Measurements from ENCODE around the gene CENPU. TPM values are rescaled to one million over a fixed set of nuclear protein-coding genes. Genes with fewer than 3 reads are reported as not detected.

Gene CENPU
- total and polyA plus RNA-seq, 2 of the 8 experiments (the other 6 are each of a cell fraction or from before 2014, with no cell fraction given), result 32.1 to 122 TPM

- Histone ChIP-seq H3K18ac (ENCODE audit: extremely low read depth, low read length) (no peak overlapping the region), H3K79me2 (ENCODE audit: control insufficient read depth in 1 of 2, insufficient read depth in 2 of 2, low read length in 2 of 2) (no peaks in the 10 kb centered on the region), H3K9ac (replicated peaks in 1 of 4; ENCODE audit: extremely low read depth in 1 of 4, low read depth in 3 of 4, low read length in 3 of 4) (no peak overlapping the region), H3K27ac (ENCODE audit: low read depth, low read length) (no peak overlapping the region), H2BK12ac (ENCODE audit: low read depth, low read length) (no peak overlapping the region), H2BK20ac (ENCODE audit: low read length) (no peak overlapping the region), H3K4ac (replicated peaks; ENCODE audit: insufficient read length, low read depth, low read length) (no peak overlapping the region), H3K14ac (ENCODE audit: insufficient read length) (no peak overlapping the region), H2BK120ac (replicated peaks; ENCODE audit: low read depth, low read length) (no peak overlapping the region), H2AK5ac (ENCODE audit: low read depth, low read length) (no peak overlapping the region), H3K23me2 (ENCODE audit: low read depth, low read length) (no peaks in the 10 kb centered on the region), H4K5ac (ENCODE audit: insufficient read length, low read depth, low read length) (no peak overlapping the region), H4K8ac (ENCODE audit: extremely low read depth, insufficient read depth, low read length) (no peak overlapping the region), H3K4me1 (replicated peaks in 1 of 4; ENCODE audit: control insufficient read depth in 3 of 4, insufficient read depth in 4 of 4, low read length in 3 of 4) (peaks cover 0 to 5% (median 1%) of the 10 kb centered on the region in 4 experiments; a peak in 4 of 7 replicates), H3K4me3 (ENCODE audit: extremely low read depth in 1 of 4, insufficient read depth in 2 of 4, low read depth in 3 of 4, low read length in 4 of 4) (no peak overlapping the region), H3K36me3 (ENCODE audit: control insufficient read depth in 2 of 4, insufficient read depth in 4 of 4, low read length in 3 of 4) (peaks cover 0 to 3% (median 0%) of the 10 kb centered on the region in 4 experiments; a peak in 1 of 8 replicates), H2AFZ (ENCODE audit: low read length) (no peak overlapping the region), H3K79me1 (ENCODE audit: low read depth, low read length) (no peaks in the 10 kb centered on the region), H2BK15ac (ENCODE audit: low read length) (no peak overlapping the region), H3K4me2 (ENCODE audit: insufficient read depth in 1 of 2, low read depth in 2 of 2, low read length in 2 of 2) (no peak overlapping the region), H4K20me1 (replicated peaks in 1 of 2; ENCODE audit: control insufficient read depth in 1 of 2, insufficient read depth in 2 of 2, low read length in 2 of 2) (peaks cover 0 to 1% of the 10 kb centered on the region in 2 experiments), H3K27me3 (replicated peaks in 1 of 4; ENCODE audit: control insufficient read depth in 3 of 4, extremely low read depth in 1 of 4, insufficient read depth in 3 of 4, low read length in 3 of 4) (no peaks in the 10 kb centered on the region), H3K9me3 (ENCODE audit: insufficient read depth in 2 of 2, low read depth in 1 of 2, low read length in 1 of 2) (no peaks in the 10 kb centered on the region), H2BK5ac (ENCODE audit: low read depth, low read length) (no peak overlapping the region), H3K56ac (replicated peaks; ENCODE audit: insufficient read length, low read depth, low read length) (no peak overlapping the region), H3K23ac (ENCODE audit: insufficient read length) (no peak overlapping the region), H4K91ac (replicated peaks; ENCODE audit: insufficient read length, low read length) (no peak overlapping the region)
- CTCF ChIA-PET (ENCODE audit: partially characterized antibody), result interaction anchor here (1.2 kb wide), 2 partner anchors 15 to 27 kb away, joined by 4 read pairs; no protein-coding TSS in a partner anchor
- POLR2A ChIA-PET (ENCODE audit: partially characterized antibody), result interaction anchor here (2.5 kb wide), 1 partner anchor 9 kb away, joined by 8 read pairs; no protein-coding TSS in a partner anchor
- 91% methylated on average over 3 of the region's 3 CpGs; no CpG with 5 or more reads in 1 of the 2 experiments for WGBS, 2 experiments (ENCODE audit: extremely low coverage in 1 of 2, insufficient coverage in 1 of 2, insufficient read length in 1 of 2, insufficient replicate concordance in 2 of 2, low coverage in 1 of 2, low lambda C conversion rate in 2 of 2, missing lambda C conversion rate in 1 of 2)
- no peak for FAIRE-seq
- no peak for DNase-seq (ENCODE audit: low read depth in 1 of 2, low spot score in 2 of 2)
- TF ChIP-seq BCL11A (IDR thresholded peaks at IDR 0.05; ENCODE audit: low read depth in 2 of 2, low read length in 2 of 2), result no peak
- no peak for TF ChIP-seq MAFK (IDR thresholded peaks at IDR 0.05; ENCODE audit: low read depth, low read length)
- TF ChIP-seq EGR1 (IDR thresholded peaks at IDR 0.05; ENCODE audit: borderline replicate concordance, low read depth, low read length), result no peak
- no peak for TF ChIP-seq PHF8 (conservative IDR thresholded peaks at IDR 0.05; ENCODE audit: low read depth, low read length)
- TF ChIP-seq CHD2 (IDR thresholded peaks at IDR 0.05; ENCODE audit: low read length), result no peak
- TF ChIP-seq POLR2AphosphoS5 (IDR thresholded peaks at IDR 0.05; ENCODE audit: low read depth, low read length), result no peak
- TF ChIP-seq, protein P1, sequence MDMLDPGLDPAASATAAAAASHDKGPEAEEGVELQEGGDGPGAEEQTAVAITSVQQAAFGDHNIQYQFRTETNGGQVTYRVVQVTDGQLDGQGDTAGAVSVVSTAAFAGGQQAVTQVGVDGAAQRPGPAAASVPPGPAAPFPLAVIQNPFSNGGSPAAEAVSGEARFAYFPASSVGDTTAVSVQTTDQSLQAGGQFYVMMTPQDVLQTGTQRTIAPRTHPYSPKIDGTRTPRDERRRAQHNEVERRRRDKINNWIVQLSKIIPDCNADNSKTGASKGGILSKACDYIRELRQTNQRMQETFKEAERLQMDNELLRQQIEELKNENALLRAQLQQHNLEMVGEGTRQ (IDR thresholded peaks at IDR 0.05; ENCODE audit: low read length), result no peak
- TF ChIP-seq RXRA (IDR thresholded peaks at IDR 0.05; ENCODE audit: insufficient read depth, low read depth, low read length), result no peak
Observed at GRCh38 chr4:184657144-184657543, 76.8 kb downstream of the CENPU start.

All from H1 (cell line).